HG02840 (cell line): ENCODE data around the gene GPS1.
A peak's percentile ranks its signal among the peaks of the same experiment; 100 is the strongest.

Experiments used
- ATAC-seq: cut with Tn5 transposase; IDR thresholded peaks from one replicate; pipeline ENCODE4 v1.9.1; 2021; ENCODE audit warnings: mild to moderate bottlenecking, moderate library complexity, moderate number of reproducible peaks; ENCODE audit not compliant: unreplicated experiment, low FRiP score

GPS1 gene

DNA sequence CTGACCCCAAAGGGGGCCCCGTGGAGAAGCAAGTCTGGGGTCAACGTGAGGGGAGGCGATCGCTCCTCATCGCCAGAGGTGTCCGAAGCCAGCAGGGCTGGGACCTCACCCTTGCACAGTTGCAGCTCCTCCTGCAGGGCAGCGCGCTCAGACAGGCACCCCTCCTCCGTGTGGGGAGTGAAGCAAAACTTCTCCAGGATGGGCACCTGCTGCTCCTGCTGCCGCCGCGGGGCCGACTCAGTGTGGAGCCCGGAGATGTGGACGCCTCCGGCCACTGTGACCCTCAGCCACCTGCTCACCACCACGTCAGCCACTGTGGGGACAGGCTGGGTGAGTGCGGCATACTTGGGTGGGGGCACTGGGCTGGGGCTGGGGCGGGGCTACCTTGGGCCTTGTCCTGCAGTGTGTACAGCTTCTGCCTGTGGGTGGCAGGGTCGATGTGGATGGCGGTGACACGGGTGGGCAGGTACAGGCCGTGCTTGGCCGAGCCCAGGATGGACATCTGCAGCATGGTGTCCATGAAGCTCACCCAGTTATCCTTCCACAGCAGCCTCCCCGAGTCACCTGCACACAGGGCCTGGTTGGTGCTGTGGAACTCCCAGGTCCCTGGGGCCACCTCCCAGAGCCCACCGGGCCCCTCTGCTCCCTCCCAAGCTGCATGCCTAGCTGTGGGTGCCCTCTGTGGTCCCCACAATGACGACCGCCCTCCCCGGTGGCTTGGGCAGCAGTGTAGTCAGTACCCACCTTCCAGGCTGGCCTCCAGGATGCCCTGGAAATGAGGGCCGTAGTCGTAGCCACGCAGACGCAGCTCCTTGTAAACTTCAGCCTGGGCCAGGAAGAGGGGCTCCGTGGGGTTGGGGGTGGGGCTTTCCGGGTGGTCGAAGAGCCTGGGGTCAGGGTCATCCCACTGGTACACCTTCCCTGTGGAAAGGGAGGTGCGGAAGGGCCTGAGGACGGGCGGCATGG lies 35.5 kb downstream of the GPS1 start:
- ATAC-seq, result no peak

DNA sequence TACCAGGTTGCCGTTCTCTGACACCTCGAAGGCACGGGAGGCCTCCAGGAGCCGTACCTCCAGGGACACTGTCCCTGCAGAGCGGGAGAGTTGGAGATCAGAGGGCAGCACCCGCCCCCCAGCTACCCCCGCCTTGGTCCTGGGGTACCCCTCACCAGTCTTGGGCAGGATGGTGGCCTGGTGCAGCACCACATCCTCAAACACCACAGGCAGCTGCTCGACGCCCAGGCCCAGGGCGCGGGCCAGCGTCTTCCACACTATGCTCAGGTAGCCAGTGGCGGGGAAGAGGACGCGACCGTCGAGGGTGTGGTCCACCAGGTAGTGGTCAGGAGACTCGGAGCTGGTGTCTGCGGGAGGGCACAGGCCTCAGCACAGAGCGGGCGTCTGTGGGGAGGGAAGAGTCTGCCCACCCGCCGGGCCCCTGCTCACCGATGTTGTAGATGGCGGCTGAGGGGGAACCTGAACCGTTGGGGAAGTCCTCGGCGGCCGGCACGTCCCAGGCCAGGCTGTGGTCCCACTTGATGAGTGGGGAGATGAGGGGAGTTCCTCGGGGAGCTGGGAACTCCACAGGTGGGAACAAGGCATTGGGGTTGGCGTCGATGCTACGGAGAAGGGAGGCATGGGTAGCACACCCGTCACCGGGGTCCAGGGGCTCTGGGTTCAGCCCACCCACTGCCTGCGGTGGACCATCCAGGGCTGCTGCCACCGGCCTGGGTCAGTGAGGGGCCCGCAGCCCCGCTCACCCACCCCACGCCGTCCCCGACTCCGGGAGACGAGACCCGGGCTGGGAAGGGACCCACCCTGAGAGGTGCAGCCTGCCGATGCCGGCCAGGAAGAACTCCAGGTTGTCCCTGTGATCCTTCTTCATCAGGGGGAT lies 36.5 kb downstream of the GPS1 start:
- no peak for ATAC-seq

DNA sequence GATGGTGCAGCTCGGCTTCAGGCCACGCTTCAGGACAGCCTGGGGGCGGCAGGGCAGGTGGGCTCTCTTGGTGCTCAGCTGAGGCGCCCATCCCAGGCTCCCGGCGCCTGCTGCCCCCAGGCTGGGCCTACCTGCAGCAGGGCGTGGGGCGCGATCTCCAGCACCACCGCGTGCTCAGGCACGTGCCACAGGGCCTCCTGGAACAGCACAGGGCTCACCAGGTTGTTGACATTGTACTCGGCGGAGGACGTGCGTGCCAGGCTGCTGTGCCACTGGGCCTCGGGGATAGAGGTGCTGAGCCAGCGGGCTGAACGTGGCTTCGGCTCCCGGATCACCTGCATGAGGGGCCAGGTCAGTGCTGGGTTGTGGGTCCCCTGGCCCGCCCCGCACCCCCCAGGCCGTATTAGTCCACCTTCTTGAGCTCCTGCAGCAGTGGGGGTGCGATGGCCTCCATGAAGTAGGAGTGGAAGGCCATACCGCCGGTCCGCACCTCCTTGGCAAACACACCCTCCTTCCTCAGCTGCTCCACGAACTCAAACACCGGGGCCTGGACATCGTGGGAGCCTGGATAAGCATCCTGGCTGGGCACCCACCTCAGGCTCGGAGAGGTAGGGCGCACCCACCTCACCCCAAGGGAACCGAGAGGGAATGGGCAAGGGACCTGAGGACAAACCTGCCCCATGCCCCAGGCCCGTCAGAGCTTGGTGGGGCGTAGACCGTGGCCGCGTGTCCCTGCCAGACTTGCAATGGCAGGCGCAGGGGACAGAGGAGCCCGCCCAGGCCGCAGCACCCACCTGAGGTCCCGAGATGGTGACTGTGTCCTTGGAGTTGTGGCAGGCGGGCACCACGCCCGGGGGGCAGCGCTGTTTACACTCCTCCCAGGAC lies 37.4 kb downstream of the GPS1 start:
- ATAC-seq, result no peak

DNA sequence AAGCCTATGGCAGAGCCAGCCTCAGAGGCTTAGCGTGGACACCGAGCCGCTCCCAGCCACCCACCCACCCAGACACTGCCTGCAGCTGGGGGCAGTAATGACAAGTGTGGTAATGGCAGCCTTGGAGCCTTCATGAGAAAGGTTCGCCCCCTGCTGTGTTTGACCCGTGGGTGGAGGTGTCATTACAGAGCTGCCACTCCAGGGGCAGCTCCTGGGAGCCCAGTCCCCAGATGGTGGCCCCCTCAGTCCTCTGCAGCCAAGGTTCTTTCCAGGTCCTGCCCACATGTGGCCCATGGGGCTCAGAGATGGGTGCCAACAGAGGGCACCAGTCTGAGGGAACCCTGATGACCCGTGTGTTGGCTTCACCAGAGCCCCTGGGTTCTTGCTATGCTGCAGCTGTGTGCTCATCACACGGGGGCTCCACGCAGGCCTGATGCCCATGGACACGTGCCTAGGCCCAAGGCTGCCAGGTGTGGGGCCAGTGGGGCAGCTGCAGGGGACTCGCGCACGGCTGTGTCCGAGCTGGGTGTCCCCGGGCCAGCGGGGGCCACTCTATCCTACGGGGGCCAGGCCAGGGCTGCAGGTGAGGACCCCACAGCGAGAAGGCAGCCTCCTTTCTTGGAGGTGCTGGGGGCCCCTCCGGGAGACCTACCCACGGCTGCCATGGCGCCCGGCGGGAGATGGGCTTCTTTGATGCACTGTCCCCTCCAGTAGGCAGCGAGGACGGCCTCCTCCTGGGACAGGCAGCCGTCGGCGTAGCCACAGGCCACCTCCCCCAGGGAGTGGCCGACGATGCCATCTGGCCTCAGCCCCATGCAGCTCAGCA lies 38.2 kb downstream of the GPS1 start:
- no peak for ATAC-seq

DNA sequence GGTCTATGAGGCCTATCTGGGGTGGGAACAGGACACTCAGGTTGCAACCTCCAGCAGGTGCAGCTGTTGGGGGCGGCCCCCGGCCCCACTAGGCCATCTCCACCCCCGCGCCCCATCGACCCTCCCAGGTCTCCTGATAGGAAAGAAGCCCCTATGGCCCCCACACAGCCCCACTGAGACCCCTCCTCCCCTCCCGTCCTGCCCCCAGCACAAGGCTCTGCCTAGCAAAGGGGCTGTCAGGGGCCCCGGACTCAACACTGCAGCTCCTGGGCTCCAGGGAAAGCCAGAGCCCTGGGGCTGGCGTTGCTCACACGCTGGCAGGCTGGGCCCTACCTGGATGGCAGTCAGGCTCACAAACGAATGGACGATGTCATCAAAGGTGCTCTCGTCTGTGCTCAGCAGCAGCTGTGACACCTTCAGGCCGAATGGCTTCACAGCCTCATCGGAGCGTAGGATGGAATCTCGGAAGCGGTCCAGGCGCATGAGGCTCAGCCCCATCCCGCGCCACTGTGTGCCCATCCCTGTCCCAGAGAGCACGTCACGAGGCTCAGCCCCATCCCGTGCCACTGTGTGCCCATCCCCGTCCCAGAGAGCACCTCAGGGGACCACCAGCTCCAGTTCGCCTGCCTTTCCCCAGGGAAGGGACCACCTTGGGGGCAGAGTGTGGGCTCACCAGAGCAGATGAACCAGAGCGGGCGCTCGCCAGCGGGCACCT lies 39.0 kb downstream of the GPS1 start:
- ATAC-seq, result no peak

DNA sequence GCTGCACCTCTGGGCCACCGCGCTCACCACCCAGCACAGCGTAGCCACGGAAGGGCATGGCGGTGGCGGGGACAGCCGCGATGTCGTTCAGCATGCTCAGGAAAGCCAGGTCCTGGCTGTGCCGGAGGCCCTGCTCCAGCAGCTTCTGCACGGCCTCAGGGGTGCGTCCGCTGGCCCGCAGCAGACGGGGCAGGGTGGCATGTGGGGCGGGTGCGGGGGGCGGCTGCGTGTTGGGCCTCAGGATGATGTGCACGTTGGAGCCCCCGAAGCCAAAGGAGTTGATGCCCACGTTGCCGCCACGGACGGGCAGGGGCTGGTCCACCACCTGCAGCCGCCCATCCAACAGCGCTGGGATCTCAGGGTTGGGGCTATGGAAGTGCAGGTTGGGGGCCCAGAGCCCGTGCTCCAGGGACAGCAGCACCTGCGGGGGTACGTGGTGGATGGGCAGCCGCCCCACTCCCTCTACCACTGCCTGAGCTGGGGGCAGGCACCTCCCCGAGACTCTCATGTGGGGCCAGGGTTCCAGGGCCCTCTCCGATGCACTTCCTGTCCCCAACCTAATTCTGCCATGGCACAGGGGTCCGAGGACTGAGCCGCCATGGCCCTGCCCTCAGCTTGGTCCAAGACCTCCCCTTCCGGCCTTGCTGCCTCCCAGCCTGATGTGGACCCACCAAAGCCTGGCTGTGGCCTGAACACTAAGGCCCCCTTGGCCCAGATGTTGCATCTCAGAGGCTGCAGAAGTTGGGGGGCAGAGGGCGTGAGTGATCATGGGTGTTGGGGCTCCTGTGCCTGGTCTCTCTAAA lies 39.8 kb downstream of the GPS1 start:
- no peak for ATAC-seq

DNA sequence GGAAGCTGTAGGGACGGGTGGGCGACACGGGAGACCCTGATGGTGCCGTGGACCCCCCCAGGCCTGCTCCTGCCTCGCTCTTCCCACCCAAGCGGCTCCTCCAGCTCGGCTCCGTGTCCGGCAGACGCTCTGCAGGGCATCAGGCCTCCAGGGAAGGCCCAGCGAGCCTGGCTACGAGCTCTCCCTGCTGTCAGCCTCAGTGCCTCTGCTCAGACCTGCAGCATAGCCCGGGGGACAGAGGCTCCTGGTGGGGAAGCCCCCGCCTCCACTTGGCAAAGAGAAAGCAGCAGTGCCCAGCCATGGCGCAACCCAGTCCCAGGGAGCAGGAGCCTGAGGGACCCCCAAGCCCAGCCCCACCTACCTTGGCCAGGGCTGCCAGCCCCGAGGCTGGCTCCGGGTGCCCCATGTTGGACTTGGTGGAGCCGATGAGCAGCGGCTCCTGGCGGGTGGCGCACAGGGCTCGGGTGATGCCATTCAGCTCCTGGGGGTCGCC lies 40.4 kb downstream of the GPS1 start:
- ATAC-seq, result no peak

DNA sequence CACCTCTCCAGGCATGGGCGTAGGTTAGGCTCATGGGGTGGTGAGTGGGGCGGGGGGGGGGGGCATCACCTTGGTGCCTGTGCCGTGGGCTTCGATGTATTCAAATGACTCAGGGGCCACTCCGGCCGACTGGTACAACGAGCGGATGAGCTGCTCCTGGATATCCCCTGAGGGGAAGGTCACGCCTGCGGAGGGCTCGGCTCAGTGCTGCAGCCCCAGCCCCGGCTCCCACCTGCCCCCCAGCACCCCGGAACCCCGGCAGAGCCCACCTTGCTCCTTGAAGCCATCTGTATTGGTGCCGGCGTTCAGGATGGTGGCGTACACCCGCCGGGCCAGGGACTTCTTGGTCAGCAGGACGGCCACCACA lies 40.9 kb downstream of the GPS1 start:
- ATAC-seq, result no peak

DNA sequence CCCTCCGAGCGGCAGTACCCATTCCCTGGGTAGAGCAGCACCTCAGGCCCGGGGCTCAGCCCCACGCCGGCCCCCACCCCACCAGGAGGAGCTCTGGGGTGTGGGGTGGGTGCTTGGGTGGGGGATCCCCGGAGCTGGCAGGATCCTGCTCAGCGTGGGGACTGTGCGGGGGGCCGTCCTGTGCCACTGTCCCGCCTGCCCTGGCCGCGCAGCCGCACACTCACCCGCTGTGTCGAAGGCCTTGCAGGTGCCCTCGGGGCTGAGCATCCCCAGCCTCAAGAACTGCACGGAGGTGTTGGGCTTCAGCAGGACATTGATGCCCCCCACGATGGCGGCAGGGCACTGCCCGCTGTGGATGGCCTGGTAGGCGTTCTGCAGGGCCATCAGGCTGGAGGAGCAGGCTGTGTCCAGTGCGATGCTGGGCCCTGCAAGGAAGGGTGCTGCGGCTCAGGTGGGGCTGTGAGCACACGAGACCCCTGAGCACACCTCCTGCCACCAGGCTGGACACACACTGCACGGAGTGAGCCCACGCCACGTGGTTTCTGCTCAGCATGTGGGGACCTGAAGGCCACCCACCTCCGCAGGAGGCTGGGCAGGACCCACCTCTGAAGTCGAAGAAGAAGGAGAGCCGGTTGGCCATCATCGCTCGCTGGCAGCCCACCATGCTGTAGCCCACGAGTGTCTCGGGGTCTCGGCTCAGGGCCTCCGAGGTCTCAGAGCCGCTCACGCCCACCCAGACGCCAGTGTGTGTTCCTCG lies 41.5 kb downstream of the GPS1 start:
- ATAC-seq, result no peak

DNA sequence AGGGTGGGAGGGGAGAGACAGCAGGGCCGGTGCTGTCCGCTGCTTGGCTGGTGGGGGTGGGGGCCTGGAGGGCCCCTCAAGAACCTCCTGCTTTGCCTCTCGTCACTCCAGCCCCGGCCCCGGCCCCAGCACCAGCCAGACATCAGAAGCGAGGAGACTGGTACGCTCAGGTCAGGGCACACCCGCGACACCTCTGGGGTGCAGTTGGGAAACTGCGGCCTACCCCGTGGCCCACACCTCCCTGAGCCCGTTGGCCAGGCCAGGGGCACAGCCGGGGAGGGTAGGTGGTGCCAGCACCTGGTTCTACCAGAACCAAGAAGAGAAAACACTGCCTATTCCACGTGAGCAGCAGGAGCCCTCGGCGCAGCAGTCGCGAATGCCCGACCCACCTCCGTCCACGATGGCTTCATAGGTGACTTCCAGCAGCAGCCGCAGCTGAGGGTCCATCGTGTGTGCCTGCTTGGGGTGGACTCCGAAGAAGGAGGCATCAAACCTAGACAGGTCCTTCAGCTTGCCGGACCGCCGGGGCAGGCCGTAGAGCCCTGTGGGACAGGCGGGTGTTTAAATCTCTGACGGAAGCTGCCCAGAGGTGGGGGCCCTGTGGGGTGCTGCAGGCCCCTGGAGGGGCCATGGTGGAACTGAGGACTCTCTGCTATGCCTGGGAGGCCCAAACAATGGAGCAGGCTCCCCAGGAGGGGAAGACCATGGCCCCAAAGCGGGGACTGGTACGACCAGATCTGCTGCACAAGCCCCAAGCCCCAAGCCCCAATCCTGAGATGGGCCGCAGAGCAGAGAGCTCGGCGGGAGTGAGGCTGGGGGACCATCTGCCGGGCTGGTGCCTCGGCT lies 43.5 kb downstream of the GPS1 start:
- no peak for ATAC-seq

DNA sequence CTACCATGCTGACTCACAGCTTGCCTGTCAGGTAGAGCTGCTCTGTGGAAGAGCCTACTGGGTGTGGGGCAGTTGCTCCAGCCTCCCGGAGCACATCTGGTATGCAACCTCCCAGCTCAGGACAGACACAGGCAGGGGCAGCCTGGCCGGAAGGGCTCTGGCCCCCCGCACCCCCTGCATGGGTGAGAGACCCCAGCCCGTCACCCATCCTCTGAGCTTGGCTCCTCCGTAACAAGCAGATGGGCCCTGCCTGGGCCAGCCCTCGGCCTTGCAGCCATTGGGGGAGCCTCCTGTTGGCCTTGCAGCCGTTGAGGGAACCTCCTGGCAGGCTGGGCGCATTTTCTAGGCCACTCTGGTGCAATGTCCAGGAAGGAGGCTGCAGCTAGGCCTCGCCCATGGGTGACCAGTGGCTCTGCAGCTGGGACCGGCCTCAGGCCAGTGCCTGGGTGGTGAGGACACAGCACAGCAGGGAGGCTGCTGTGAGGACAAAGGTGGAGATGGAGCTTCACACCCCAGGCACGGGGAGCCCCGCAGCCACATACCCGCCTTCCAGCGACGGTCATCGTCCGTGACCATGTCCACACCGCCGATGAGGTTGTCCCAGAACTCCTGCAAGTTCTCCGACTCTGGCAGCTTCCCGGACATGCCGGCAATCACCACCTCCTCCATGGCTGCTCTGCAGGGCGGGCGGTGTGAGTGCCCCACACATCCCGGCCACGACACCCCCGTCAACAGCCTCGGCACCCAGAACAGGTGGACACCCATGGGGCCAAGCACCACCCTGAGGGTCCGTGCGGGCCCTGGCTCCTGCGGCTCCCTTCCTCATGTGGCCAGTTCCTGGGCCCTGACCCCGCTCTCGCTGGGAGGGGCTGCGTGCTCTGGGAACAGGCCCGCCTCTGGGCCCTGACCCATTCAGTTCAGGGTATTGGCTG lies 44.3 kb downstream of the GPS1 start:
- no peak for ATAC-seq

DNA sequence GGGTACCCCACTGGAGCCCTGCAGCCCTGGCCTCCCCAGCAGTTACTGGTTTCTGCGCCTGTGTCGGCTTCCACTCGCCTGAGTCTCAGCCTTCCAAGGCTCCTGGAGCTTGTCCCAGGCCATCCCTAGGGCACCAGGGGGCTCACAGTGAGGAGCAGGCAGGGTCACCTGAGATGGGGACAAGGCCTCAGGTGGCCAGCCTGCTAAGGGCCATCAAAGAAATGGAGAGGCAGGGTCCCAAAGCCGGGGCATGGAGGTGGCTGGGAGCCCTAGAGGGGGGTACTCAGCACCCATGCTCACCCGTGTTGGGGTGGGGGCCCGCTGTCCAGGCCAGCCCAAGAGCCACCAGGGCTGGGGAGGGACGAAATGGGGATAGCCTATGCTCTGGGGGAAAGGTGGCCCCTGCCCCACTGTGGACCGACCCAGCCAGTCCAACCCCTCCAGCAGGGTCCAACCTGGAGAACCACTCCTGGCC lies 45.0 kb downstream of the GPS1 start:
- no peak for ATAC-seq

DNA sequence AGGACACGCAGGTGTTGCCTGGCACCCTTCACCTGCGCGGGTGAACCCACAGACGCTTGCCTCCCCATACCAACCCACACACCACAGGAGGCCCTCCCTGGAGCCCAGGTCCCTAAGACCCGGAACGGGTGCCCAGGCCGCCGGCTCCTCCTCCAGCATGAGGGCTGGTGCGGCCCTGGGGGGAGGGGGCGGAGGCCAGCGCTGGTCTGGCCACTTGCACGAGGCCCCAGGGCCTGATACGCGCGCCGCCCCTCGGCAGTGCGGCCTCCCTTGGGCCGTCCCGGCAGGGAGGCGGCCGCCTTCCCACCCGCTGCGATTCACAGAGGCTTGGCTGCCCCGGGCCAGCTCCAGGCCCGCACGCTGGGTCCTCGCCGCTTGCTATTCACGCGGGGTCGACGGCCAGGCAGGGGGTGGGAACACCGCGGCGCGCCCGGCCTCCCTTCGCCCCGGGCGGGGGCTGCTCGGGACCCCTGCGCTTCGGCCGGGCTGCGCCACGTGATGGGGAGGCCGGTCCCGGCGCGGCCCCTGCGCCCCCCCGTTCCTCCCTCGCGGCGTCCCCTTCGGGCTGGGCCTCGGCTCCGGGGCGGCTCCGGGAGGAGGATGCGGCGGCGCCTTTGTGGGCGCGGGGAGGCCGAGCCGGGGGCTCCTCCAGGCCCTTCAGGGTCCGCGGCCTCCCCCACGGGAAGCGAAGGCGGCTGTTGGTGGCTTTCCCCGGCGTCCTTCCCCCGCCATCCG lies 45.7 kb downstream of the GPS1 start:
- ATAC-seq, result no peak

DNA sequence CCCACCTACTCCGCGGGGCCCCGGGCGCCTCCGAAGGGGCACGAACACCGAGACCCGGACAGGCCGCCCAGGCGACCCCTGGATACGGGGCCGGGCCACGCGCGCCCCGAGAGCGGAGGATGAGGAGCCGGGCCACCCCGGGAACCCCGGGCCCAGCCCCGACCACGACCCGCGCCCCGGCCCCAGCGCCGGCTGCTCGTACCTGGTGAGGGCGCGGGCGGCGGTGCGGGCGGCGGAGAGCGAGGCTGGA lies 46.1 kb downstream of the GPS1 start:
- peak; percentile 24 for ATAC-seq
